8988T (cell line): ENCODE results near the gene ATF1.

ENCODE experiments used
- DNase-seq: peaks from one replicate; pipeline ENCODE4 v3.0.0; 2011

Gene ATF1

DNA sequence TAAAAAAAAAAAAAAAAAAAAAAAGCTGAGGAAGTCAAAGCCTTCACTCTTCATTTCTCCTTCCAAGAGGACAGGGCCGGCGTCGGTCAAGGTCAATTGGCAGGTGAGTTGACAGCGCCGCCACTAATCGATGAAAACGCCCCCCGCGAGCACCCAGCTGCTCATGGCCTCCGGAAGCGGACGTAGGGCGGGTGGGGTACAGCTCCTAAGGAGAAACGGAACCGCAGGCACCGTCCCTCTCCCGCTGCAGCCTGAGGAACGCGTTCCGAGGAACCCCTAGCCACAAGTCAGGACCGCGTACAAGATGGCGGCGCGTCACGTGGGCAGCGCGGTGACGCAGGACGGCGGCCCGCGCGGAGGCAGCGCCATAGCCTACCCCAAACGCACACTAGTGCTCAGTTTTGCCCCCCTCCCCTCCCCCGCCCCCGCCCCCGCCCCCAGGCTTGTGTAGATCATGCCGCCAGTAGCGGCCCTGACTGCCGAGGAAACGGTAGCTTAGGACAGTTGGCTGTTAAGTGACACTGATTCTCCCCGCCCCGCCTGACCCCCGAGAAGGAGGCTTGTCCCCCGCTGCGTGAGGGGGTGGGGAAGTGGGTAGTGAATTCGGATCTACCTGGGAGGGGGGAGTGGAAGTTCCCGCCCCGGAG is at the start of gene ATF1:
ATF1 (plus strand) TSS at position 463 of the 647 bp plus-strand sequence. CDS start 16,045 bp downstream, outside the sequence.
- peak; percentile 83 for DNase-seq

DNA sequence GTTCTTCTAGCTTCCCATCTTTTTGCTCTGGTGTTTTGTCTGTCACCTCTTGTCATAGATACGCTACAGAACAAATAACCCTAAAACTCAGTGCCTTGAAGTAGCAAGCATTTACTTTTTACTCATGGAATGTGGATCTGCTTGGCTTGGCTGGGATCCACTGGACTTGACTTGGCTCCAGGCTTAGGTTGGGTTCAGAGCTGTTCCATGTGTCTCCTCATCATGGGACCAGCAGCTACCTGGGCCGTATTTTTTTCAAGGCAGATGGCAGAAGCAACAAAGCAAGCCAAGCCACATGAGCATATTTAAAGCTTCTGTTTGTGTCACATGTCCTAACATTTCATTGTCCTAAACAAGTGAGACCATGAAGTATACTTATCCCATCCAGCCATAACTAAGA is 48.7 kb upstream of the ATF1 start:
- DNase-seq: no peak

DNA sequence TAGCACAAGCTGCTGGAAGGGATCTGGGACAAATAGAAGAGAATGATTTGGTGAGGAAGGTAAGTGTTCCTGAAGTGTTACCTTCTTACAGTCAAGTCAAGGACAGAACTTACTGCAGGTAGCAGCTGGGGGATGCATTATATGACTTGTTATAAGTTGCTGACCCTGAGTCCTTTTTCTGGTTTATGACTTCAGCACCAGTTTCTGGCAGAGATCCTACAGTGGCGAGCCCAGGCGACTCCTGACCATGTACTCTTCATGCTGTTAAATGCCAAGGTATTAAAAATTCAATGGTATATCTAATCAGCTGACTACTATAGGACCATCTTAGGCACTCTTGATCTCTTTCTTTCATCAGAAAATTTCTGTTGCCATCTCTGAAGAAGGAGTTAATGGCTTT is 45.1 kb upstream of the ATF1 start:
- no peak for DNase-seq

DNA sequence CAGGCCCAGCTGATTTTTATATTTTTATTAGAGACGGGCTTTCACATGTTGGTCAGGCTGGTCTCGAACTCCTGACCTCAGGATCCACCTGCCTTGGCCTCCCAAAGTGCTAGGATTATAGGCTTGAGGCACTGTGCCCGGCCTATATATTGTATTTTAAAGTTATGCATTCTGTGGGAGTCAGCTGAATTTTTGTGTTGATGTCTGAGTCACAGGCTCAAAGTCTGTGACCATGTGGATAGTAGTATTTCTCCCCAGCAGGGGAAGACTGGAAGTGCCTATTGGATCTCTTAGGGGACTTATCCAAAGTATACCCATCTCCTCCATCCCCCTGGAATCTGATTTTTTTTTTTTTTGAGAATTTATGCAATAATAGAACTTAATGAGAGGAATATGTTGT is 43.8 kb upstream of the ATF1 start:
- no peak for DNase-seq

DNA sequence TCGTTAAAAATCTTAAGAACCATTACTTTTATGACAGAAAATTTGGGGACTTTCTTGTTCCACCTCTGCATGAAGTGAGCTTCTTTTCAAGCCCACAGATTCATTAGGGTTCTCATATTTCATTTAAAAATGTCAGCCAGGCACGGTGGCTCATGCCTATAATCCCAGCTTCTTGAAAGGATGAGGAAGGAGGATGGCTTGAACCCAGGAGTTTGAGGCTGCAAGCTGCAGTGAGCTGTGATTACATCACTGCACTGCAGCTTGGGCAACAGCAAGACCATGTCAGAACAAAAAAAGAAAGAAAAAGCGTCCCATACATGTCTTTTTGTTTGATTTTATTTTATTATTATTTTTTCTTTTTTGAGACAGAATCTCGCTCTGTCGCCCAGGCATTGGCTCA is 43.4 kb upstream of the ATF1 start:
- no peak for DNase-seq

DNA sequence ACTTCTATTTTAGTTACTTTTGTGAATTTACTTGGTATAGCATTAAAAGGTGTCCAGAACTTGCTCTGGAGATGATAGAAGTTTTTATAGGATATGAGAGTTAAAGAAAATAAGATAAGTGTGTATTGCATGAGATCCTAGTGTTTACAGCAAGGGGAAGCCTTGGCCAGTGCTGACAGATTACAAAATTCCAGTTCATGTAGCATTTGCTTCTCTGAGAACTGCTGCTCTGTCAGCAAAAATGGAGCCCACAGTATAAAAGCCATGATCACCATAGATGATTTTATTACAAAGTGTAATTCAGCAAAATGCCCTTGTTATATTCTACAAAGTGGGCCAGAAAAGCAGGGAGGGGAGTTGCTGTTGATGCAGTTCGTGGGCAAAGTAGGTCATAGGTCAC is 40.0 kb upstream of the ATF1 start:
- DNase-seq: no peak

DNA sequence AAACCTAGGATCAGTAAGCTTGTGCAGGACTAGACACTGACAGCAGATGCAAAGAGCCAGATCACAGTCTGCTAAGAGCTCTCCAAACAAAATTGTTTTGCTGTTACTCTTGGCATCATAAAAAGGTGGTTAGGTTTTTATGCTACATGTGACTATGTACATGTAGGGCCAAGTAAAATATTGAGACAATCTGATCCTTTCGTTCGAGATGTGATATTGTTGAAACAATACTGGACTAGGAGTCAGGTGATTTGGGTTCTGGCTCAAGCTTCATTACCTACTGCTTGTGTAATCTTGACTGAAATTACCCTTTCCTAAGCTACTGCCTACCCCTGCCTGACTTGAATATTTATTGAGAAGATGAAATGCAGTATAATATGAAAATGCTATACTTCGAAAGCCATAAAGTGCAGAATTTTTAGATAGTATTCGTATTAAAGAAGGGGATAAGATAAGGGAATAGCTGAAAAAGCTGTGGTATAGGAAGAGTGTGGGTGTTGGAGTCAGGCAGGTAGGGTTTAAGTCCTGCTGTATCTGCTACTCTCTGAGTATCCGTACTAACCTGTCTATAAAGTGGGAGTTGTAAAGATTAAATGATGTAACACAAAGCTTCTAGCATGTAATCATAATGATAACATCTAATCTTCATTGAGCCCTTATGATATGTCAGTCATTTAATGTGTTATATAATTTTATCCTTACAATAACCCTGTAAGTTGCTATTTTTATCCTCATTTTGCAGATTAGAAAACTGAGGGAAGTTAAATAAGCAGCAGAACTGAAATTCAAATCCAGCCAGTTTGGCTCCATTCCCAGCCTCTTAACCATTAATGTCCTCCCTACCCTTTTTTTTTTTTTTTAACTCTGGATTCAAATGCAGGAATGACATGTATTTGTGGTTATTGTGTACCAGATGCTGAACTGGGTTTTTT is 38.6 kb upstream of the ATF1 start:
- no peak for DNase-seq

DNA sequence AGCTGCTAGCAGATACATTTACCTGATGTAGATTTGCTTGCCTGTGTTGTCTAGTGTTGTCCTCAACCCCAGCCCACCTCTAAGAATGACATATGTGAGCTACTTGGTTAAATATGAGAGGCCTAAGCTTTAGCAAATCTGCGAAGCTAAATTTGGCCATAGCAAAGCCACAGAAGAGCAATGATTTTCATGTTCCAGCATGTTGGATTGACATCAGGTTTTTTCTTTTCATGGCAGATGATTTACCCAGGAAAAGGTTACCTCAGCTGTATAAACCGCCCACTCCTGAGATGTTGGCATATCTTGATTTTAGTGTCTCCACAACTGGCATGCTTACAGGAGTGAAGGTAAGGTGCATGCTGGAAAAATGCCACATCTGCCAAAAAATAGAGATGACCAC is 36.4 kb upstream of the ATF1 start:
- no peak for DNase-seq

DNA sequence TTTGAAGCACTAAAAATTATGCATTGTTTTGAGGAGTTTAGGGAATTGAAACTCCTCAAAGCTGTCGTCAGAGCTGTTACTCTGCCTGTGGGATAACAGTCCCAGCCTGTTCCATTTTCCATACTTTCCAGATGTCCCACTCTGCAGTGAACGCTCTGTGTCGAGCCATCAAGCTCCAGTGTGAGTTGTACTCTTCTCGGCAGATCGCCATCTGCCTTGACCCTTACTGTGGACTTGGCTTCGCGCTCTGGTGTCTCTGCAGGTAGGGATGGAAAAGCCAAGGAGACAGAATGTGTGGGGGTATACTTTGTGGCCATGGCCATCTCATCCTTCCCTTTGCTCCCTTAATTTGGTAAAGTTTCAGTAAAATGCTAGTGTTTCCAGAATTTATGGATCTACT is 35.5 kb upstream of the ATF1 start:
- no peak for DNase-seq

DNA sequence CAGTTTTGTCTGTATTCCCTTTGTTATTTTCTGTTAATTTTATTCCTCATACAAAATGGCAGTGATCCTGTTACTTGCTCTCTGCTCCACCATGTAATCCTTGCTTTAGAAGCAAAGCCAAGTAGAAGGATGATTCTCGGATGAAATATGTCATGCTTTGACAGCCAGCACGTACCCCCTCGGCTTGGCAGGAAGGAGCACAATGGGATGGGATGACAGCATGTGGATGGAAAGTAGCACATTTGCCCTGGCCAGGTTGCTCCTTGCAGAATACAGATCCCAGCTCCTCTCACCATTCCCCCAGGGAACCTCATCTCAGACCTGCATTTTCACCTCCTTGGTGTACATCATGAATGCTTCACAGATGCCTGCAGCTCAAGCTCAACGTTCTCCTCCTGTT is 35.1 kb upstream of the ATF1 start:
- no peak for DNase-seq

DNA sequence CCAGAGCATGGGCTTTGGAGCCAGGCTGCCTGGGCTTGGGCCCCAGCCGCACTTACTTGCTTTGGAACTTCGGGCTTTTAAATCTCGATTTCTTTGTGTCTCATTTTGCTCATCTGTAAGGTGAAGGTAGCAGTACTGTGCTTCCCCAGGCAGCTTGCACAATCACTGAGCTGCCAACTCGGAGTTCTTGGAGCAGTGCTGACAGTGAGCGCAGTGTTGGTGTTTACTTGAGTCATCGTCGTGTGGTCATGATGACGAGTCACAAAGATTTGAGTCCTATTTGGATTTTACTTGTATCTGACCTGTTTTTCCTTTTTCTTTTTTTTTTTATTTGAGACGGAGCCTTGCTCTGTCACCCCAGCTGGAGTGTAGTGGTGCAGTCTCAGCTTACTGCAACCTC is 31.3 kb upstream of the ATF1 start:
- no peak for DNase-seq

DNA sequence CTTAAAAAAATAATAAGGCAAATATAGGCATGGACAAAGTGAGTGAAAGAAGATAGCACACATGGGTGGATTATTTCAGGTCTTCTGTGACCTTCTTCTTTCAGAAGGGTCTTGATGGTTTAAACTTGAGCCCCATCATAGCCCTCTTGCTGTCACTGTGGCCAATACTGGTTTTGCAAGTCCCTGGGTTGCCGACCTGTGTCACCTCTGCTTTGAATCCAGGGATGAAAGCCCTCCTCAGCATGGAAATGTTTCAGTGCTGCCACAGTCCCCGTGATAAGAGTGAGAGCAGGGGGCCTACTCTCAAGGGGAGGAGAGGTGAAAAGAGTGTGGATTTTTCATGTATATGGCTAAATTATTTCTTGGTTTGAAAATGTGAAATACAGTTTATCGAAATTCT is 30.2 kb upstream of the ATF1 start:
- DNase-seq: no peak

DNA sequence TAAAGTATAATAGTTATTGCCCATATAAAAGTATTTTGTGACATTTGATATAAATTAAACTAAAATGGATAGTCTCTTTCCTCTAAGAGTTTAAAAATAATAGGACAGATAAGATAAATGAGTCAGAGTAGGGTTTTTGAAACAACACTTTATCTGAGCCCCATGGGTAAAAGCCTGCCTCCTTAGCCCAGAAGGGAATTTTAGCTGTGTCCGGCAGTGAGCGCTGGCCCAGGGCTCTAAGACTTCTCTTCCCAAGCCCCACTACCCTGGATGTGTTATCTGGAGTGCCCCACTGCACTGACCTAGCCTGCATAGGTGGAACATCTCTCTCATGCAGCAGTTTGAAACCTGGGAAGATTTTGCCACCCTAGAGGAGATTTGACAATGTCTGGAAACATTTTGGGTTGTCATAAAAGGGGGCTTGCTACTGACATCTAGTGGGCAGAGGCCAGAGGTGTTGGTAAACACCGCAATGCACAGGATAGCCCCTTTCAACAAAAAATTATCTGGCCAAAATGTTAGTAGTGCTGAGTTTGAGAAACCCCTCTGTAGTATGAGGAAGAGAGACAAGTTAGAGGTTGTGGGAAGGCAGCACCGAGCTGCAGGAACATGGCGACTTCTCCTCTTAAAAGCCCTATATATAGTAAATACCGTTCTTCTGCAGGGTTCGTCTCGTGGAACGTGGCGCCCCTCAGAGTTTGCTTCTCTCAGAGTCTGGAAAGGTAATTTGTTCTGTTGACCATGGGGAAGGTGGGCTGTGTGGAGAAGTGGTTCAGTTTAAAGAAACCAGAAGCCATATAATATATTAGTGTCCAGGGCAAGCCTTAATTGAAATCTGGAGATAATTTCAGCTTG is 29.3 kb upstream of the ATF1 start:
- peak; percentile 31 for DNase-seq

DNA sequence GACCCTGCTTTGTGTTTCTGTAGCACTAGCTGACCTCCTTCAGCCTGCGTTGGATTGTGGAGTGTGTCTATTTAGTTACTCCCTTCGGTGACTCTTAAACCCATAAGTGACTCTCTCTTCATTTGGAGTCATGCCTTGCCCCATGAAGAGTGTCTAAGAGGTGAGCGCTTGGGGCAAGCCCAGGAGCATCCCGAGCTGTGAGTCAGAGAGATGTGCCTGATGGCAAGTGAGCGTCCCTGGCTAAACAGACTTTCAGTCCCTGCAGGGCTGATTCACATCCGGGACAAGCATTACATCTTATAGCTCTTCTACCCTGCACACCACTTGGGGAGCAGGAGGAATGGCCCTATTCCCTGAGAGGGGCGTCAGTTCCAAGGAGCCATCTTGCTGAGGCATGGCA is 24.3 kb upstream of the ATF1 start:
- DNase-seq: no peak

DNA sequence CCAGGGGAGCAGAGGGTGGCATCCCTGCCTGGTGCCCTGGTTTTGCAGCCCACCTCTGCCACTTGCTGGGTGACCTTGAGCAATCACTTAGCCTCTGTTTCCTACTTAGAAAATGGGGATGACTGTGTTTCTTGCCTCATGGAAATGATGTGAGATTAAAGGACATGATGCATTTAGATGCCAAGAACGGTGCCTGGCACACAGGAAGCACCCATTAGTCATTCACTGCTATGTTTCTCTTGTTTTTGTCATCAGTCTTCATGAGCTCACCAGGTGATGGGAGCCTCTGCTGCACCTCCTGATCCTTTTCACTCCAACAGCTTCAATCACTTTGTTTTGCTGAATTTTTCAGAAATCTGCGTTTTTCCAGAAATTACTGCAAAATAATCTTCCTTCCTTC is 23.6 kb upstream of the ATF1 start:
- no peak for DNase-seq

DNA sequence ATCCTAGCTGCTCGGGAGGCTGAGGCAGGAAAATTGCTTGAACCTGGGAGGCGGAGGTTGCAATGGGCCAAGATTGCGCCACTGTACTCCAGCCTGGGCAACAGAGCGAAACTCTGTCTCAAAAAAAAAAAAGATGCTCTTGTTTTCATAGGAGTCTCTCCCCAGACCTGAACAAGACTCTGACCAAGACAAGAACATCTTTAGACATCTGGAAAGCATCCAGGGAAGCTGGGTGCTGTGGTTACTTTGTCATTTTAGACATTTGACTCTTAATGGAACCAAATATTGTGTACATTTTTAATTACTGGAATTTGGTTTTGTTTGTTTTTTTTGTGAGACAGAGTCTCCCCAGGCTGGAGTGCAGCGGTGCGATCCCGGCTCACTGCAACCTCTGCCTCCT is 21.1 kb upstream of the ATF1 start:
- no peak for DNase-seq

DNA sequence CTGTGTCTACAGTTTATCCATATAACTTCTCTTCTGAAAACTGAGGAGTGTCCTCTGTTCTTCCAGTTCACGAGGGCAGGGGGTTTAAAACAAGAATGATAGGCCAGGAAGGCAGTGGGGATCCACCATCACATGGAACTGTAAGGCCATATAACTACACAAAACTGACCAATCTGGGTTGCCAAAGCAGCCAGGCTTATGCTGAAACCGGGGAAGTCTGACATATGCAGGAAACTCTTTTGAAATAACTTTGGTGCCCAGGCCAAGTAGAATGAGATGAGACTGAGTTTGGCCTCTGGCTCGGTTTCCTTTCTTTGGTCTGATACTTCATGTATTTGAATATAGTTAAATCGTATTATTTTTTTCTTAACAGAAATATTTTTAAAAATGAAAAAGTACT is 18.0 kb upstream of the ATF1 start:
- no peak for DNase-seq

DNA sequence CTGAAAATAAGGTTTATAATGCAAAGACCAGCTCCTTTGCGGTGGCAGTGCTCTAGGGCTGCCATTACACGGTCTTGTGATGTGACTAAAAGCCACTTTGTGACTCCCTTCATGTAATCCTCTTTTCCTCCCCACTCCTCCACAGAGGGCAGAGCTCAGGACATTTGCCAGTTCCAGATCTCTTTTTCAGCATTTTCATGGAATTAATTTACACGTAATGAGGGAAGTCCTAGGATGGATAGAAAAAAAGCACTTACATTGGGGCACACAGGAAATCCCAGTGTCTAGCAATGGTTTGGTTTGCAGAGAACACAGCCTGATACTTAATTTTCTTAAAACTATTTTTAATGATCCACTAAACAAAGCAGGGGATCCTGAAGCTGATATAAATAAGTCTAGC is 17.5 kb upstream of the ATF1 start:
- DNase-seq: no peak

DNA sequence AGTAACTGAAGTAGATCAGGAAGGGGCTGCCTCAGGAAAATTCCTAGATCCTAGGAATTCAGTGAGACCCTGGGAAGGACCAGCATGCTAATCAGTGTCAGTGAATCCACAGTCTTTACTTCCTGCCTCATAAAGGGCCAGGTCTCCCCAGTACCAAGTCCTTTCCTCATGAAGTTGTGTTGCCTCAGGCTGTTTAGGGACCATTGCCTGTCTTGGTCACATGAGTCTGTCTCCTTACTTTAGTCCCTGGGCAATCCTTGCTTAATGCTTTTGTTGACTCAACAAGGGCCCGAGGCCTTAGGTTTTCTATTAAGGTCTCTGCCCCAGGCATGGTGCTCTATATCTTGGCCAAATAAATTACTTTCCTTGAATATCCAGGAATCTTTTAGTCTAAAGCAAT is 16.1 kb upstream of the ATF1 start:
- DNase-seq: no peak

DNA sequence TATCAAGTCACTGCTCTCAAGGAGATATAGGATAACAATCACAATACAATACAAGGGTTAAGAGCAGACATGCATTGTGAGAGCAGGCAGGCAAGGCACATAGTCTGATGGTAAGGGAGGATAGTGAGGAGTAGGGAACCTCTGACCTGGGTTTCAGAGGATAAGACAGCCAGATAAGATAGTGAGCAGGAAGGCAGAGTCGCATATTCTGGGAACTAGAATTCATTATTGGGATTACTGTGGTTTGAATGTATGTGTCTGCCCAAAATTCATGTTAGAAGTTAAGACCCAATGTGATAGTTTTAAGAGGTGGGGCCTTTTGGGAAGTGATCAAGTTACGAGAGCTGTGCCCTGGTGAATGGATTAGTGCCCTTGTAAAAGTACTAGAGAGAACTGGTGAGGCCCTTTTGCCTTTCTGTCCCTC is 14.4 kb upstream of the ATF1 start:
- no peak for DNase-seq

DNA sequence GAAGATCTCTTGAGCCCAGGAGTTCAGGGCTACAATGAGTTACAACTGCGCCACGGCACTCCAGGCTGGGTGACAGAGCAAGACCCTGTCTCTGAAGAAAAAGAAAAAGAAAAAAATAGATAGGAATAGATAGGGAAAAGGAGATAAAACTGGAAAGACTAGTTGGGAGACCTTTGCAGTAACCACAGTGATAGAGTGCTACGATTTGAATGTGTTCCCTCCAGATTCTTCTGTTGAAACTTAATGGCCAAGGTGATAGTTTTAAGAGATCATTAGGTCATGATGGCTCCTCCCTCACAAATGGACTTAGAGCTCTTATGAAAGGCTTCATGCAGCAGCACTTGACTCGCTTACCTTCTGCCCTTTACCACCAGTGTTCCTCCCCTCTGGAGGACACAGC is 13.5 kb upstream of the ATF1 start:
- DNase-seq: no peak

DNA sequence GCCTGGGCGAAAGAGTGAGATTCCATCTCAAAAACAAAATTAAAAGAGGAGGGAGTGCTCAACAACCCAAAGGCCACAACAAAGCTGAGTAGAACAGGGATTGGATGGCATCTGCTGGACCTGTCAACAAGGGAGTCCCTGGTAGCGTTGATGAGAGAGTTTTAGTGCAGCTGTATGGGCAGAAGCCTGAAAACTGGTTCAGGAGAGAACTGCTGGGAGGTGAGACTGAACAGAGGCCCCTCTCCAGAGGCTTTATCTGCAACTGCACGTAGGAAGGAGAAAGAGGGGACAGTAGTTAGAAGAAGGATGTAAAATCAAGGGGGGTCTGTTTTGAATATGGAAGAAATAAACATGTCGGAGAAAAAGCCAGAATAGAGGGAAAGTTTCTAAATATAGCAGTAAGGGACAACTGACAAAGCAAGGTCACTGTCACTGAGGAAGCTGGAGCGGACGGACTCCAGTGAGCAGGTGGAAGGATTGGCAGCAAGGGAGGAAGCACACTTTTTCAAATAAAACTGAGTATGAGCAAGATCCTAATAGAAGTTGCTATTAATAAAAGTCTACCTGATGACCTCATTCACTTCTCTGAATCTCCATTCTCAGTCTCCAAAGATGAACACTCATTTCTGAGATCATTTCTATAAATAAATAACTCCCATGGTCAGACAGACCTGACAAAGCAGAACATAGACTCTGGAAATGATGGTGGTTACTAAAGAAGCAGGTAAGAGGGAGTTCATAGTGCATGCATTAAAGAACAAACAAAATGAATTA is 11.8 kb upstream of the ATF1 start:
- DNase-seq: no peak
